BJ (cell line): ENCODE data around the gene FMN1. TPM values are rescaled to one million over a fixed set of nuclear protein-coding genes. Genes with fewer than 3 reads are reported as not detected.

ENCODE experiments used
- CTCF ChIA-PET: fragments of 350-600 bp; formaldehyde crosslinking; extraction: SDS; loops from one replicate; lab custom pipeline; 2021; ENCODE audit warnings: antibody characterized with exemption, inconsistent platforms; lab: Yijun Ruan, JAX
- POLR2A ChIA-PET: fragments of 300-600 bp; sonication (Branson Sonifier 250); formaldehyde crosslinking; extraction: SDS; loops from one replicate; lab custom pipeline; 2021; ENCODE audit warnings: antibody characterized with exemption; lab: Charles Lee
- DNase-seq: peaks from one replicate; pipeline ENCODE4 v3.0.0-alpha.2; 2011; ENCODE audit warnings: low read depth
- H3K27me3 ChIP-seq: 2 replicates; pipeline ENCODE4 v1.6.0; 2011; ENCODE audit warnings: low read length; ENCODE audit not compliant: control insufficient read depth, insufficient read depth
- H3K36me3 ChIP-seq: 2 replicates; pipeline ENCODE4 v1.5.1; 2011; ENCODE audit warnings: low read length; ENCODE audit not compliant: control insufficient read depth, insufficient read depth
- H3K4me3 ChIP-seq: 2 replicates; pipeline ENCODE4 v1.5.1; 2011; ENCODE audit warnings: low read depth, mild to moderate bottlenecking, control low read depth, low read length
- polyA plus RNA-seq: library from polyadenylated mRNA; depleted of rRNA; stranded (reverse); fragments of >200 nt; gene quantifications from 2 replicates; pipeline ENCODE4 v1.2.3, GENCODE V29; 2011
- TF ChIP-seq, protein P1 (sequence below): IDR thresholded peaks from 2 replicates; pipeline ENCODE4 v1.5.1; 2011; ENCODE audit warnings: low read depth, mild to moderate bottlenecking, control low read depth, inconsistent platforms, low read length, moderate library complexity; ENCODE audit not compliant: insufficient read depth

Gene FMN1
- polyA plus RNA-seq, 1 experiment = 2.6 TPM

DNA sequence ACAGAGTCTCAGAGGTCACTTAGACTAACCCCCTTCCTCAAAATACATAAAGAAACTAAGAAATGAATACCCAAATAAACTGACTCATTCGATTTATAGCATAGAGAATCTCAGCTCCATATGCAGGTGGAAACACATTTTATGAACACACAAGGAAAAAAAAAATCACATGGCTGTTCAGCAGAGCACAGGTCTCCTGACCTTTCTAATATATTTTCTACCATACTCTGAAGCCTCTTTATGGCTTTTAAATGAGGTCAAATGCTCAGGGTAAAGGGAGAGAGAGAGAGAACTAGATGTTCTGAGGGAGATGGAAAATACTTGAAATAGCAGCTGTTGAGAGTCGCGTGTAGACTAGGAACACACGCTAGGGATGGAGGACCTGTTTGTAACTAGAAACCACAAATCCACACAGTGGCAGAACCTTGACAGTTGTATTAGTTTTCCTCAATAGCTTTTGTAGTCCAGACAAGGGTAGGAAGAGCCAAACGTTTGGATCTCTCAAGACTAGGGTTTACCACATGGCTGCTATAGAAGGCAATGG lies 165.3 kb downstream of the FMN1 start:
- TF ChIP-seq, protein P1, sequence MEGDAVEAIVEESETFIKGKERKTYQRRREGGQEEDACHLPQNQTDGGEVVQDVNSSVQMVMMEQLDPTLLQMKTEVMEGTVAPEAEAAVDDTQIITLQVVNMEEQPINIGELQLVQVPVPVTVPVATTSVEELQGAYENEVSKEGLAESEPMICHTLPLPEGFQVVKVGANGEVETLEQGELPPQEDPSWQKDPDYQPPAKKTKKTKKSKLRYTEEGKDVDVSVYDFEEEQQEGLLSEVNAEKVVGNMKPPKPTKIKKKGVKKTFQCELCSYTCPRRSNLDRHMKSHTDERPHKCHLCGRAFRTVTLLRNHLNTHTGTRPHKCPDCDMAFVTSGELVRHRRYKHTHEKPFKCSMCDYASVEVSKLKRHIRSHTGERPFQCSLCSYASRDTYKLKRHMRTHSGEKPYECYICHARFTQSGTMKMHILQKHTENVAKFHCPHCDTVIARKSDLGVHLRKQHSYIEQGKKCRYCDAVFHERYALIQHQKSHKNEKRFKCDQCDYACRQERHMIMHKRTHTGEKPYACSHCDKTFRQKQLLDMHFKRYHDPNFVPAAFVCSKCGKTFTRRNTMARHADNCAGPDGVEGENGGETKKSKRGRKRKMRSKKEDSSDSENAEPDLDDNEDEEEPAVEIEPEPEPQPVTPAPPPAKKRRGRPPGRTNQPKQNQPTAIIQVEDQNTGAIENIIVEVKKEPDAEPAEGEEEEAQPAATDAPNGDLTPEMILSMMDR = no peak
- ChIA-PET CTCF (interaction anchor here (0.6 to 1.7 kb wide), 3 partner anchors 50 to 106 kb away, joined by 3 to 9 read pairs (median 4); no protein-coding TSS in a partner anchor), POLR2A (no interaction called here)
- no peak for DNase-seq
- no peaks in the 10 kb centered on the region for H3K36me3 ChIP-seq
- no peak overlapping the region for H3K4me3 ChIP-seq
- H3K27me3 ChIP-seq = no peaks in the 10 kb centered on the region

DNA sequence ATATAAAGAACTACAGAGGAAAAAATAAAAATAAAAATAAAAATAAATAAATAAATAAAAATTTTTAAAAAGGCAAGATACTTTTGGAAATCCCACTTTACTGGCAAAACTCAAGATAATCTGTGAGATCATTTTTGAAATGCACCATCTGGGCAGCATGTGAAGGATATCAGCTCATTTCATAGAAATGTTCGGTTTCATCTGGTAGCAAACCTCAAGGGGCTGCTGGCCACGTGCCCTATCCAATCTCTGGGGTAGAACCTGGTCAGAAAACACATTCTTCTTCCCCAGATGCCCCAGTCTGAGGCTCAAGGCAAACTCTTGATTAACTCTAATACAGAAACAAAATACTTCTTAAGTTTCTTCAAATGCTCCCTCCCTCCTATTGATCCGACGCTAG lies 166.0 kb downstream of the FMN1 start:
- no peak for DNase-seq
- Histone ChIP-seq H3K4me3 (no peak overlapping the region), H3K36me3 (no peaks in the 10 kb centered on the region), H3K27me3 (no peaks in the 10 kb centered on the region)
- TF ChIP-seq, protein P1 = no peak
- POLR2A ChIA-PET = interaction anchor here (0.5 kb wide), 1 partner anchor 46 kb away, joined by 3 read pairs; no protein-coding TSS in a partner anchor
- CTCF ChIA-PET = interaction anchor here (0.8 to 1.7 kb wide), 2 partner anchors 104 to 169 kb away, joined by 3 to 9 read pairs; no protein-coding TSS in a partner anchor

DNA sequence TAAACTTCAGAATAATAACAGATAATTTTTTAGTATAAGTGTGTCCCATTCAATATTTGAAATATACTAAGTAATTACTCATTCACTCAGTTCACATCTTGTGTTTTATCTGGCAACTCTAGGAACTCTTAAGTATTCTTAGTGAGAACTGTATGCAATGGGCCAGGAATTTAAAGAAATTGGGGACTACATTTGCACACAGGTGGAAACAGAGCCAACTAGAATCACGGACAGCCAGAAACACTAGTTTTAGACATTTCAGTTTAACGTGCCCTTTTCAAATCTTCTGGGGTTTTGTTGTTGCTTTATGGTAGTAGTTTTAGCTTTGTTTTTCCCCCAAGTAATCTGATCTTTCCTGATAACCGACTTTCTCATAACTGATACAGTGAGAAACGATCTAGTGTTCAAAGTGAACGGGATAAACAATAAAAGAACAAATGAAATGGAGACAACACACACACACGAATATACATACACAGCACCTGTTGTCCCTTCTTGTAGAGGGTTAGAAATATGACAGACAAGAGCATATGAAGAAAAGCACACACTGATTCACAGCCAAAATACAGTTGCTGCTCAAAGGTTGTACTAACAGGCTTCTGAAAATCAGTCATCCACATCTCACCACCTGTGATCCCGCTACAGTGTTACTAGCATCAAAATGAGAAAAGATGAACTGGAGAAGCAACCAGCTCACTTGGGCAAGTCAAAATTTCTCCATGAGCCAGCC lies 167.0 kb downstream of the FMN1 start:
- H3K4me3 ChIP-seq = no peak overlapping the region
- H3K27me3 ChIP-seq = no peaks in the 10 kb centered on the region
- H3K36me3 ChIP-seq = no peaks in the 10 kb centered on the region
- ChIA-PET CTCF (interaction anchor here (1.7 to 3.0 kb wide), 2 partner anchors 105 kb away, joined by 9 to 16 read pairs; no protein-coding TSS in a partner anchor), POLR2A (no interaction called here)
- no peak for DNase-seq
- TF ChIP-seq, protein P1 = no peak

DNA sequence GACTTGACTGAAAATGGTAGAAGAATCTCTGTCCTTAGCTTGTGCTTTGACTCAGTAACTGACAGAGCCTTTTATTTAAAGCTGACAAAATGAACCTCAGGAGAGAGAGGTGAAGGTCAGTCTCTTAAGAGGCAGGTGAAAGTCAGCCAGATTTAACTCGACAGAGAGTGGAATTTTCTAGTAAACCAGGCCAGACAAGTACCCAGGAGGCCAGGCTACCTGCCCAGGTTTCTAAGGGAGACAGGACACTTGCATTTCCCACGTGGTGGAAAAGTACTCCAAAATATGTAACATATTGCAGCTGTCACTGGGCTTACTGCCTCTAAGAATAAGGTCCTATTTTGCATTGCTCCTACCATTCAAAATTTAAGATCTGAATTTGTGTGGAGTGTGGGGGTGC lies 167.9 kb downstream of the FMN1 start:
- CTCF ChIA-PET = interaction anchor here (3.0 kb wide), 1 partner anchor 106 kb away, joined by 16 read pairs; no protein-coding TSS in a partner anchor
- POLR2A ChIA-PET = no interaction called here
- Histone ChIP-seq H3K4me3 (no peak overlapping the region), H3K36me3 (no peaks in the 10 kb centered on the region), H3K27me3 (no peaks in the 10 kb centered on the region)
- TF ChIP-seq, protein P1 = no peak
- no peak for DNase-seq

DNA sequence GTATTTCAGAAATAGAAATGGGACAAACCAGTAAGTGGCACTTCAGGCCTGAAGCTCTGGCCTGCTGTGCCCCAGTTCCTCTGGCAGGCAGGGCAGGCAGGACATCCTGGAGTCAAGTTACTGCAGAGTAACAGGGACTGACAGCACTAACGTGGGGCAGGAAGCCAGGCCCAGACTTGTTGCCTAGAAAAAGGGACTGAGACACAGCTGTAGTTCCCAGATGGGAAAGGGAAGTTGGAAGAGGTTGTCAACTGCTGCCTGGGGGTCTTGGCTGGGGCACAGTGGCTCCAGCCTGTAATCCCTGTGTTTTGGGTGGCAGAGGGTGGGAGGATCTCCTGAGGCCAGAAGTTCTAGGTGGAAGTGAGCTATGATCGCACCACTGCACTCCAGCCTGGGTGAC lies 171.9 kb downstream of the FMN1 start:
- POLR2A ChIA-PET = no interaction called here
- no peaks in the 10 kb centered on the region for H3K36me3 ChIP-seq
- no peak overlapping the region for H3K4me3 ChIP-seq
- CTCF ChIA-PET = interaction anchor here (0.6 to 3.0 kb wide), 18 partner anchors 9 to 1853 kb away, joined by 3 to 41 read pairs (median 4); no protein-coding TSS in a partner anchor
- H3K27me3 ChIP-seq = no peaks in the 10 kb centered on the region
- TF ChIP-seq, protein P1 = no peak
- DNase-seq = no peak
